ENCODE data around the gene RPRD1B. TPM values are rescaled to one million over a fixed set of nuclear protein-coding genes. Genes with fewer than 3 reads are reported as not detected.

The RPRD1B gene
- total RNA-seq, 1 donor = 36.3 TPM

- DNase-seq (ENCODE audit: low read depth) = no peak
- TF ChIP-seq CTCF (IDR thresholded peaks at IDR 0.05; ENCODE audit: insufficient read depth, low read depth, low read length) = no peak
- H3K4me3 ChIP-seq (ENCODE audit: low read depth, low read length) = peak overlapping the region; percentile 88
Observed at GRCh38 chr20:38034961-38035360, 1.4 kb downstream of the RPRD1B start.

GRCh38 chr20:38036366-38036765, 2.8 kb downstream of the RPRD1B start:
- H3K4me3 ChIP-seq (ENCODE audit: low read depth, low read length) = no peak overlapping the region
- no peak for DNase-seq (ENCODE audit: low read depth)
- no peak for TF ChIP-seq CTCF (IDR thresholded peaks at IDR 0.05; ENCODE audit: insufficient read depth, low read depth, low read length)

GRCh38 chr20:38040276-38040675, 6.7 kb downstream of the RPRD1B start:
- no peak for TF ChIP-seq CTCF (IDR thresholded peaks at IDR 0.05; ENCODE audit: insufficient read depth, low read depth, low read length)
- DNase-seq (ENCODE audit: low read depth) = no peak
- H3K4me3 ChIP-seq (ENCODE audit: low read depth, low read length) = no peak overlapping the region

- no peak overlapping the region for H3K4me3 ChIP-seq (ENCODE audit: low read depth, low read length)
- TF ChIP-seq CTCF (IDR thresholded peaks at IDR 0.05; ENCODE audit: insufficient read depth, low read depth, low read length) = no peak
- DNase-seq (ENCODE audit: low read depth) = peak; percentile 53
Observed at GRCh38 chr20:38043512-38044300, 10.2 kb downstream of the RPRD1B start.

GRCh38 chr20:38044685-38045084, 11.1 kb downstream of the RPRD1B start:
- no peak for TF ChIP-seq CTCF (IDR thresholded peaks at IDR 0.05; ENCODE audit: insufficient read depth, low read depth, low read length)
- DNase-seq (ENCODE audit: low read depth) = no peak
- H3K4me3 ChIP-seq (ENCODE audit: low read depth, low read length) = no peak overlapping the region

- TF ChIP-seq CTCF (IDR thresholded peaks at IDR 0.05; ENCODE audit: insufficient read depth, low read depth, low read length) = no peak
- H3K4me3 ChIP-seq (ENCODE audit: low read depth, low read length) = no peak overlapping the region
- no peak for DNase-seq (ENCODE audit: low read depth)
Observed at GRCh38 chr20:38046572-38046971, 13.0 kb downstream of the RPRD1B start.

- no peak for TF ChIP-seq CTCF (IDR thresholded peaks at IDR 0.05; ENCODE audit: insufficient read depth, low read depth, low read length)
- no peak overlapping the region for H3K4me3 ChIP-seq (ENCODE audit: low read depth, low read length)
- no peak for DNase-seq (ENCODE audit: low read depth)
Observed at GRCh38 chr20:38049800-38050199, 16.3 kb downstream of the RPRD1B start.
